DND-41 (cell line): ENCODE measurements around the gene SNX10.

ENCODE experiments used
- EZH2 ChIP-seq: IDR thresholded peaks from 3 replicates; pipeline ENCODE4 v1.6.1; 2012; ENCODE audit warnings: borderline replicate concordance, low read depth, mild to moderate bottlenecking, moderate library complexity, low read length, inconsistent platforms; ENCODE audit not compliant: severe bottlenecking
- TF ChIP-seq, protein P1 (sequence below): IDR thresholded peaks from 2 replicates; pipeline ENCODE4 v1.5.1; 2012; ENCODE audit warnings: borderline replicate concordance, low read length, moderate library complexity, mild to moderate bottlenecking; ENCODE audit not compliant: poor library complexity, severe bottlenecking; ENCODE audit errors: extremely low read depth

- TF ChIP-seq, protein P1, sequence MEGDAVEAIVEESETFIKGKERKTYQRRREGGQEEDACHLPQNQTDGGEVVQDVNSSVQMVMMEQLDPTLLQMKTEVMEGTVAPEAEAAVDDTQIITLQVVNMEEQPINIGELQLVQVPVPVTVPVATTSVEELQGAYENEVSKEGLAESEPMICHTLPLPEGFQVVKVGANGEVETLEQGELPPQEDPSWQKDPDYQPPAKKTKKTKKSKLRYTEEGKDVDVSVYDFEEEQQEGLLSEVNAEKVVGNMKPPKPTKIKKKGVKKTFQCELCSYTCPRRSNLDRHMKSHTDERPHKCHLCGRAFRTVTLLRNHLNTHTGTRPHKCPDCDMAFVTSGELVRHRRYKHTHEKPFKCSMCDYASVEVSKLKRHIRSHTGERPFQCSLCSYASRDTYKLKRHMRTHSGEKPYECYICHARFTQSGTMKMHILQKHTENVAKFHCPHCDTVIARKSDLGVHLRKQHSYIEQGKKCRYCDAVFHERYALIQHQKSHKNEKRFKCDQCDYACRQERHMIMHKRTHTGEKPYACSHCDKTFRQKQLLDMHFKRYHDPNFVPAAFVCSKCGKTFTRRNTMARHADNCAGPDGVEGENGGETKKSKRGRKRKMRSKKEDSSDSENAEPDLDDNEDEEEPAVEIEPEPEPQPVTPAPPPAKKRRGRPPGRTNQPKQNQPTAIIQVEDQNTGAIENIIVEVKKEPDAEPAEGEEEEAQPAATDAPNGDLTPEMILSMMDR: no peak
- TF ChIP-seq EZH2: no peak
These were observed 105.7 kb downstream of the SNX10 start for GRCh38 chr7:26397332-26397731.
